ENCODE results near the gene CBX6. TPM values are rescaled to one million over a fixed set of nuclear protein-coding genes. Genes with fewer than 3 reads are reported as not detected.

Gene CBX6
- total and polyA plus RNA-seq, 2 of the 8 experiments (the other 6 are each of a cell fraction or from before 2014, with no cell fraction given): 10.6 to 27.5 TPM

DNA sequence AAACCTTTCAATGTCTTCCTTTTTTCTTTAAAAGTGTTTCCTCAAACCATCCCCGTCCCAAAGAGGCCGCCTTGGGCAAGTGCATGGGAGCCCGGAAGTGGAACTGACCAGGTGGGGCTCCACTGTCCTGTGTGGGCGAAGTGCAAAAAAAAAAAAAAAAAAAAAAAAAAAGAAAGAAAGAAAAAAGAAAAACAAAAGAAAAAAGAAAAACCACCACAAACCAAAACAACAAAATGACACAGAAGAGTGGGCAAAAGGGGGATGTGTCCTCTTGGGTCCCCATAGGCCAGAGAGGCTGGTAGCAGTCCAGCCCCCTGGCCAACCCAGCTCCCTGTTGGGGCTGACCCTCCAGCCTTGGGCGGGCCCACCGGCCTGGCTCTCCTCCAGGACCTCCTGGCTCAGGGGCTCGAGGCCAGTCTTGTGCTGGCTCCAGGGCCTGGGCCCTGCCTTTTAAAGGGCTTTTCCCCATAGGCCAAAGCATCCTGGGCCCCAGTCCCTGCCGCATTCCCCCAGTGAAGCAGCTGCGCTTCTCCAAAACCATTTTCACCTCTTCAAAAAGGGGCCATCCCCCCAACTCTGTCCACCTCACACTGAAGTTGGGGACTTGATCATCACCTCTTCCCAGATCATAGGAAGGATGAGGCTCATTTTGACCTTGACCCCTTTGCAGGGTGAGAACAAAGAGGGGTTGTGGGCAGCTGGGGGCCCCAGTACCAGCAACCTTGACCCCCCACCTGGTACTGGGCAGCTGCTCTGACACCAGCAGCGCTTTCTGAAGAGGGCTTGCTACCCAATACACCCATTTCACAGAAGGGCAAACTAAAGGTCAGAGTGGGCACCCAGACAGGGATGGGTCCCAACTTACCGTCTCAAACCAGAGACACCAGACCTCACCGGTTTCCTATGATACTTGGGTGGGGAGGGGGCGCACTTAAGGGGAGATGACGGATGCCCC, 9.4 kb downstream of the CBX6 start:
- Histone ChIP-seq H3K36me3 (ENCODE audit: control insufficient read depth in 2 of 4, insufficient read depth in 4 of 4, low read length in 3 of 4) (peaks cover 0 to 19% (median 4%) of the 10 kb centered on the region in 4 experiments; a peak in 3 of 8 replicates), H2AFZ (ENCODE audit: low read length) (no peak overlapping the region), H3K4ac (replicated peaks; ENCODE audit: insufficient read length, low read depth, low read length) (no peak overlapping the region), H3K27ac (ENCODE audit: low read depth, low read length) (no peak overlapping the region), H3K27me3 (replicated peaks in 1 of 4; ENCODE audit: control insufficient read depth in 3 of 4, extremely low read depth in 1 of 4, insufficient read depth in 3 of 4, low read length in 3 of 4) (peaks cover 0 to 3% (median 0%) of the 10 kb centered on the region in 4 experiments; a peak in 1 of 7 replicates), H3K23ac (ENCODE audit: insufficient read length) (no peak overlapping the region), H3K79me2 (ENCODE audit: control insufficient read depth in 1 of 2, insufficient read depth in 2 of 2, low read length in 2 of 2) (no peaks in the 10 kb centered on the region), H3K14ac (ENCODE audit: insufficient read length) (no peak overlapping the region), H3K56ac (replicated peaks; ENCODE audit: insufficient read length, low read depth, low read length) (no peak overlapping the region), H4K5ac (ENCODE audit: insufficient read length, low read depth, low read length) (no peak overlapping the region), H3K79me1 (ENCODE audit: low read depth, low read length) (peaks cover 3% of the 10 kb centered on the region; the same call in 1 of the 2 replicates), H3K9me3 (ENCODE audit: insufficient read depth in 2 of 2, low read depth in 1 of 2, low read length in 1 of 2) (no peaks in the 10 kb centered on the region), H4K20me1 (replicated peaks in 1 of 2; ENCODE audit: control insufficient read depth in 1 of 2, insufficient read depth in 2 of 2, low read length in 2 of 2) (peaks cover 11 to 20% of the 10 kb centered on the region in 2 experiments), H3K4me1 (replicated peaks in 1 of 4; ENCODE audit: control insufficient read depth in 3 of 4, insufficient read depth in 4 of 4, low read length in 3 of 4) (peaks cover 0 to 34% (median 23%) of the 10 kb centered on the region in 4 experiments; a peak in 6 of 7 replicates), H2BK12ac (ENCODE audit: low read depth, low read length) (no peak overlapping the region), H2BK15ac (ENCODE audit: low read length) (no peak overlapping the region), H3K4me3 (ENCODE audit: extremely low read depth in 1 of 4, insufficient read depth in 2 of 4, low read depth in 3 of 4, low read length in 4 of 4) (no peak overlapping the region), H3K23me2 (ENCODE audit: low read depth, low read length) (no peaks in the 10 kb centered on the region; the same call in 1 of the 2 replicates), H2BK20ac (ENCODE audit: low read length) (no peak overlapping the region), H3K9ac (replicated peaks in 1 of 4; ENCODE audit: extremely low read depth in 1 of 4, low read depth in 3 of 4, low read length in 3 of 4) (no peak overlapping the region), H2BK5ac (ENCODE audit: low read depth, low read length) (no peak overlapping the region), H2AK5ac (ENCODE audit: low read depth, low read length) (no peak overlapping the region), H3K18ac (ENCODE audit: extremely low read depth, low read length) (no peak overlapping the region), H4K8ac (ENCODE audit: extremely low read depth, insufficient read depth, low read length) (0 out of 2 replicates have a peak overlapping the region, but pooled peaks have one; percentile 35), H4K91ac (replicated peaks; ENCODE audit: insufficient read length, low read length) (no peak overlapping the region), H3K4me2 (ENCODE audit: insufficient read depth in 1 of 2, low read depth in 2 of 2, low read length in 2 of 2) (0 out of 4 replicates have a peak overlapping the region, but pooled peaks of 1 of the 2 experiments have one; percentile 15), H2BK120ac (replicated peaks; ENCODE audit: low read depth, low read length) (no peak overlapping the region)
- FAIRE-seq: no peak
- POLR2A ChIA-PET (ENCODE audit: partially characterized antibody): interaction anchor here (0.6 to 2.2 kb wide), 7 partner anchors 8 to 273 kb away, joined by 3 to 7 read pairs (median 3); no protein-coding TSS in a partner anchor
- 77% methylated on average over 14 of the region's 14 CpGs; no CpG with 5 or more reads in 1 of the 2 experiments for WGBS, 2 experiments (ENCODE audit: extremely low coverage in 1 of 2, insufficient coverage in 1 of 2, insufficient read length in 1 of 2, insufficient replicate concordance in 2 of 2, low coverage in 1 of 2, low lambda C conversion rate in 2 of 2, missing lambda C conversion rate in 1 of 2)
- TF ChIP-seq ATF2 (IDR thresholded peaks at IDR 0.05; ENCODE audit: low read length) (no peak), KDM1A (IDR thresholded peaks at IDR 0.05; ENCODE audit: borderline replicate concordance, low read length) (peak; percentile 85; the same call in 1 of the 2 replicates), USF2 (IDR thresholded peaks at IDR 0.05; ENCODE audit: low read length) (no peak), MAX (IDR thresholded peaks at IDR 0.05) (0 out of 2 replicates have a peak, but pooled peaks have one; percentile 46), E2F6 (IDR thresholded peaks at IDR 0.05) (peak; percentile 54)
- DNase-seq (ENCODE audit: low read depth in 1 of 2, low spot score in 2 of 2): no peak
- CTCF ChIA-PET (ENCODE audit: partially characterized antibody): interaction anchor here (0.6 to 8.1 kb wide), 8 partner anchors 10 to 94 kb away, joined by 3 to 79 read pairs (median 4); no protein-coding TSS in a partner anchor
